K562 (cell line): ENCODE data around the gene CCDC33. TPM values are rescaled to one million over a fixed set of nuclear protein-coding genes. Genes with fewer than 3 reads are reported as not detected.

Experiments used
- ATAC-seq: fragments of 200-7000 bp; cut with Tn5 transposase; 3 replicates; pipeline ENCODE4 v1.9.1; 2020; ENCODE audit warnings: moderate library complexity
- BruUV-seq: library from RNA; stranded (reverse); fragments of 400-500 nt; replicated peaks from 2 replicates; lab custom pipeline; 2021; lab: Mats Ljungman, UMichigan
- CTCF ChIA-PET: fragments of 300-600 bp; formaldehyde crosslinking; extraction: SDS; loops from one replicate; lab custom pipeline; 2021; ENCODE audit warnings: low intra/inter-chr PET ratio; lab: Yijun Ruan, JAX
- POLR2A ChIA-PET: fragments of 300-600, 350-650 bp; sonication (Branson Sonifier 250); formaldehyde crosslinking; extraction: SDS; loops from one replicate; lab custom pipeline; 2021; ENCODE audit warnings: antibody characterized with exemption, inconsistent platforms; lab: Yijun Ruan, JAX
- DNase-seq, 4 experiments: peaks; one replicate each; pipeline versions ENCODE4 v3.0.0 to v3.0.0-alpha.2; 2011 to 2018; ENCODE audit warnings: low spot score in 3 of 4, mixed read lengths in 3 of 4; ENCODE audit errors: extremely low read depth in 1 of 4
- FAIRE-seq: peaks from 2 replicates; lab custom pipeline; 2011; peaks lifted over from hg19 to GRCh38; lab: Jason Lieb, UNC
- H2AFZ ChIP-seq: 2 replicates; pipeline ENCODE4 v1.6.0; 2011; ENCODE audit warnings: low read depth, low read length, control low read depth, inconsistent platforms
- H3K27ac ChIP-seq: fragments of 200-600 bp; 3 replicates; pipeline ENCODE4 v1.8.0; 2011; ENCODE audit warnings: low read depth, mild to moderate bottlenecking, control low read depth, inconsistent platforms, low read length, moderate library complexity, mixed read lengths; ENCODE audit errors: extremely low read depth
- H3K27me3 ChIP-seq, 2 experiments: fragments of 300-600 bp in 1 of 2; 2 replicates in 1 of 2; 3 replicates in 1 of 2; pipeline versions ENCODE4 v1.6.0 to v1.8.0; 2011; ENCODE audit warnings: inconsistent platforms in 2 of 2, low read length in 2 of 2, mild to moderate bottlenecking in 1 of 2, mixed read lengths in 1 of 2, moderate library complexity in 1 of 2; ENCODE audit not compliant: control insufficient read depth in 2 of 2, insufficient read depth in 2 of 2
- H3K36me3 ChIP-seq: fragments of 300-600 bp; 3 replicates; pipeline ENCODE4 v1.8.0; 2011; ENCODE audit warnings: mild to moderate bottlenecking, low read length, inconsistent platforms; ENCODE audit not compliant: control insufficient read depth, insufficient read depth
- H3K4me1 ChIP-seq, 2 experiments: fragments of 200-600 bp in 1 of 2; replicated peaks in 1 of 2; 2 replicates in 1 of 2; 3 replicates in 1 of 2; pipeline versions ENCODE4 v1.5.1 to v1.8.0; 2011; ENCODE audit warnings: inconsistent platforms in 2 of 2, low read length in 2 of 2, mild to moderate bottlenecking in 1 of 2, mixed read lengths in 1 of 2, moderate library complexity in 1 of 2; ENCODE audit not compliant: control insufficient read depth in 2 of 2, insufficient read depth in 2 of 2
- H3K4me2 ChIP-seq: 2 replicates; pipeline ENCODE4 v1.6.1; 2011; ENCODE audit warnings: low read length, control low read depth, inconsistent platforms, mixed read lengths; ENCODE audit not compliant: insufficient read depth
- H3K4me3 ChIP-seq: fragments of 200-600 bp; sonication (generic), shearing (Covaris generic); 2 replicates; pipeline ENCODE4 v1.5.1; 2016; ENCODE audit warnings: control low read depth, inconsistent platforms
- H3K79me2 ChIP-seq: fragments of 200-600 bp; 3 replicates; pipeline ENCODE4 v1.8.0; 2011; ENCODE audit warnings: low read length, inconsistent platforms; ENCODE audit not compliant: control insufficient read depth, insufficient read depth
- H3K9ac ChIP-seq, 2 experiments: 2 replicates each; pipeline versions ENCODE4 v1.6.0 to v1.6.1; 2011; ENCODE audit warnings: low read depth in 2 of 2, low read length in 2 of 2, control low read depth in 1 of 2, inconsistent platforms in 1 of 2, mild to moderate bottlenecking in 1 of 2, mixed read lengths in 1 of 2; ENCODE audit not compliant: insufficient read depth in 1 of 2
- H3K9me1 ChIP-seq: one replicate; pipeline ENCODE4 v1.6.0; 2011; ENCODE audit warnings: inconsistent platforms, mild to moderate bottlenecking, low read length, moderate library complexity; ENCODE audit not compliant: control insufficient read depth, insufficient read depth
- H3K9me3 ChIP-seq: replicated peaks from 2 replicates; pipeline ENCODE4 v1.5.1; 2011; ENCODE audit warnings: low read depth, low read length, inconsistent platforms; ENCODE audit not compliant: control insufficient read depth, insufficient read depth
- H4K20me1 ChIP-seq: replicated peaks from 2 replicates; pipeline ENCODE4 v1.6.1; 2011; ENCODE audit warnings: low read length, inconsistent platforms, mixed read lengths; ENCODE audit not compliant: control insufficient read depth, insufficient read depth
- CBFB ChIP-seq: sonication (generic); formaldehyde crosslinking; IDR thresholded peaks from 2 replicates; pipeline ENCODE4 v1.4.0; 2020; ENCODE audit warnings: mild to moderate bottlenecking, missing genetic modification reagents
- E2F5 ChIP-seq: sonication (generic); formaldehyde crosslinking; IDR thresholded peaks from 2 replicates; pipeline ENCODE4 v1.8.0; 2022; ENCODE audit warnings: mild to moderate bottlenecking, missing genetic modification reagents
- JUNB ChIP-seq: fragments of 450-650 bp; formaldehyde crosslinking; conservative IDR thresholded peaks from 2 replicates; pipeline ENCODE4 v1.4.0; 2020; ENCODE audit warnings: mild to moderate bottlenecking
- L3MBTL2 ChIP-seq: fragments of 450-650 bp; IDR thresholded peaks from 2 replicates; pipeline ENCODE4 v1.6.1; 2016; ENCODE audit warnings: mild to moderate bottlenecking, moderate library complexity
- NRF1 ChIP-seq, 2 experiments: fragments of 450-650 bp; IDR thresholded peaks in 1 of 2; conservative IDR thresholded peaks in 1 of 2; 2 replicates each; pipeline ENCODE4 v1.6.1; 2014; ENCODE audit warnings: mild to moderate bottlenecking in 2 of 2
- RB1 ChIP-seq: fragments of 450-650 bp; IDR thresholded peaks from 2 replicates; pipeline ENCODE4 v1.6.1; 2017; ENCODE audit warnings: low read depth, mild to moderate bottlenecking
- ZEB2 ChIP-seq: fragments of 450-650 bp; IDR thresholded peaks from 2 replicates; pipeline ENCODE4 v1.6.1; 2016
- WGBS: fragments of 100-300 bp; shearing (Covaris generic); methylation state at CpG from one replicate; pipeline ENCODE4 v1.1.6; 2016; ENCODE audit warnings: low coverage, mixed read lengths; ENCODE audit not compliant: insufficient coverage; ENCODE audit errors: missing lambda C conversion rate; 5-methylcytosine and 5-hydroxymethylcytosine counted together
- in situ Hi-C: fragments of 300-500 bp; cut with MboI; formaldehyde crosslinking; loops from 4 replicates; pipeline ENCODE4 v1.15.0; 2018; ENCODE audit warnings: inconsistent platforms, mixed read lengths
- intact Hi-C: fragments of 100-400 bp; cut with micrococcal nuclease; formaldehyde crosslinking; loops from 2 replicates; pipeline ENCODE4 v1.14.2; 2022
- polyA plus RNA-seq, 8 experiments: library from polyadenylated mRNA; depleted of rRNA in 4 of 8; stranded (reverse) in 5 of 8; unstranded in 3 of 8; fragments of >200 nt; fragmentation: Nextera tagmentation in 2 of 8; fragmentation: Illumina TruSeq in 1 of 8; extraction: Ambion mirVana in 2 of 8; extraction: Trizol in 1 of 8; gene quantifications; 2 replicates each; pipeline versions ENCODE4 v1.2.1 to v1.2.3, GENCODE V29; 2011 to 2014; ENCODE audit warnings: inconsistent platforms in 1 of 8, missing spikeins in 1 of 8
- total RNA-seq, 7 experiments: library from RNA; depleted of rRNA in 6 of 7; stranded (reverse); fragments of >200 nt in 6 of 7; fragmentation: Illumina TruSeq in 2 of 7; extraction: Trizol in 2 of 7; gene quantifications; 2 replicates each; pipeline versions ENCODE4 v1.2.1 to v1.2.3, GENCODE V29; 2011 to 2021; ENCODE audit warnings: low replicate concordance in 1 of 7
- TF ChIP-seq, protein P1 (sequence below), 3 experiments: fragments of 200-800 bp in 1 of 3; sonication (Bioruptor generic) in 1 of 3; sonication (generic) in 1 of 3; formaldehyde crosslinking in 1 of 3; IDR thresholded peaks; 2 replicates each; pipeline versions ENCODE4 v1.6.1 to v1.8.0; 2016 to 2022; ENCODE audit warnings: mild to moderate bottlenecking in 2 of 3, missing compliant biosample characterization in 2 of 3, missing genetic modification characterization in 2 of 3, missing genetic modification reagents in 1 of 3

The CCDC33 gene
- total and polyA plus RNA-seq, 9 of the 15 experiments (the other 6 are each of a cell fraction or from before 2014, with no cell fraction given), result 0.08 to 1.1 (median 0.15) TPM; not detected in 4

- H3K36me3 ChIP-seq, result no peaks in the 10 kb centered on the region
- no peaks in the 10 kb centered on the region for H3K9me1 ChIP-seq
- no peak for FAIRE-seq
- BruUV-seq, result no TSS peak
- H3K27me3 ChIP-seq, result peaks cover 9 to 10% of the 10 kb centered on the region in 2 experiments; a peak in 3 of 5 replicates
- no peak overlapping the region for H3K27ac ChIP-seq
- CTCF ChIA-PET, result interaction anchor here (0.5 to 3.4 kb wide), 9 partner anchors 9 to 426 kb away, joined by 4 to 32 read pairs (median 8); no protein-coding TSS in a partner anchor
- peak overlapping the region; percentile 87 for H2AFZ ChIP-seq
- TF ChIP-seq E2F5 (0 out of 2 replicates have a peak, but pooled peaks have one; percentile 2), NRF1 (conservative IDR thresholded peaks at IDR 0.05 in 1 of 2, IDR thresholded peaks at IDR 0.05 in 1 of 2) (peak; percentile 26 to 55; a peak in 2 of 4 replicates), ZEB2 (0 out of 2 replicates have a peak, but pooled peaks have one; percentile 76), L3MBTL2 (peak; percentile 7), CBFB (CRISPR knock-in tag) (0 out of 2 replicates have a peak, but pooled peaks have one; percentile 7), JUNB (CRISPR knock-in tag) (no peak), RB1 (no peak)
- TF ChIP-seq, protein P1, sequence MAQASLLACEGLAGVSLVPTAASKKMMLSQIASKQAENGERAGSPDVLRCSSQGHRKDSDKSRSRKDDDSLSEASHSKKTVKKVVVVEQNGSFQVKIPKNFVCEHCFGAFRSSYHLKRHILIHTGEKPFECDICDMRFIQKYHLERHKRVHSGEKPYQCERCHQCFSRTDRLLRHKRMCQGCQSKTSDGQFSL (CRISPR knock-in tag; IDR thresholded peaks at IDR 0.05), result no peak
- TF ChIP-seq, protein P1 (tag; IDR thresholded peaks at IDR 0.05), result 0 out of 4 replicates have a peak, but pooled peaks of 1 of the 2 experiments have one; percentile 32
- H3K4me2 ChIP-seq, result peak overlapping the region; percentile 72
- intact Hi-C loops, result loop anchor here (1.0 to 10.0 kb wide), 5 partner anchors 116 to 580 kb away; partner anchors contain the start of genes CLK3 and RPP25
- 0 out of 2 replicates have a peak overlapping the region, but pooled peaks have one; percentile 41 for H3K4me3 ChIP-seq
- no peaks in the 10 kb centered on the region for H3K79me2 ChIP-seq
- 0 out of 2 replicates have a peak, but pooled peaks cover 3% of the 10 kb centered on the region for H4K20me1 ChIP-seq
- peak in 3 of 4 experiments; percentile 42 to 70 (median 68) for DNase-seq
- peak; percentile 1; the same call in 1 of the 3 replicates for ATAC-seq
- POLR2A ChIA-PET, result interaction anchor here (0.7 to 1.2 kb wide), 2 partner anchors 12 to 282 kb away, joined by 3 to 4 read pairs; no protein-coding TSS in a partner anchor
- in situ Hi-C loops, result loop anchor here (5.0 kb wide), 1 partner anchor 393 kb away; no protein-coding TSS in a partner anchor
- peak overlapping the region in 1 of 2 experiments; percentile 86; a peak in 2 of 4 replicates for H3K9ac ChIP-seq
- H3K4me1 ChIP-seq, result peaks cover 12 to 16% of the 10 kb centered on the region in 2 experiments; a peak in 4 of 5 replicates
- no peaks in the 10 kb centered on the region for H3K9me3 ChIP-seq
- 24% methylated on average over 11 of the region's 11 CpGs for WGBS
Measured at GRCh38 chr15:74374648-74375302, 138.6 kb downstream of the CCDC33 start.
